ENCODE measurements around the gene ADCY5.

ADCY5 gene

GRCh38 chr3:123424999-123425712, 23.7 kb downstream of the ADCY5 start:
- no peak for FAIRE-seq

DNA sequence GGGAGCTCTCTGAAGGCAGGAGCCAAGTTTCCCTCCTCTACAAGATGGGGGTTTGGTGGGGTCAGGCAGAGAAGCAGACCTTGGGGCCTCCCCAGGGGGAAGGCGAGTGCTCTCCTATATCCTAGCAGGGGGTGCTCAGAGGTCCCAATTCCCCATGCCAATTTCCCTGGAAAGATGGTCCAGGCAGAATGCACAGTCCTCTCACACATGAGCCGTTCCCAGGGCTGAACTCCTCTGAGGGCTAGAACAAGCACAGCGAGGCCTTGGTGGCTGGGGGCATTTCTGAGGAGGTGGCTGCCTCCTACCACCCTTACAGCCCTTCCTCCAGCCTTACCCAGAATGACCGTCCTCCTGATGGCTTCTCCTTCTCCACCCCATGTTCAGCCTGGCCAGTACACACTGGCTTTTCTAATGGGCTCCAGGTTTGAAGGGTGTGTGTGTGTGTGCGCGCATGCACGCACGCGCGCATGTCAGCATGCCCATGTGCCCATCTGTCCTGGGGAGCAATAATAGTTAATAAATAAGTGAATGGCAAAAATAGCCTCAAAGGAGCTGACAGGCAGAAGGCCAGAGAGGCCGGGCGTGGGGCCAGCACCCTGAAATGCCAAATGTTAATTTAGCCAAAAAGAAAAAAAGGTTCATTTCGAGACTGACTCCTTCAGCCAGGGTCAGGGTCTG, 24.4 kb downstream of the ADCY5 start:
- no peak for FAIRE-seq

DNA sequence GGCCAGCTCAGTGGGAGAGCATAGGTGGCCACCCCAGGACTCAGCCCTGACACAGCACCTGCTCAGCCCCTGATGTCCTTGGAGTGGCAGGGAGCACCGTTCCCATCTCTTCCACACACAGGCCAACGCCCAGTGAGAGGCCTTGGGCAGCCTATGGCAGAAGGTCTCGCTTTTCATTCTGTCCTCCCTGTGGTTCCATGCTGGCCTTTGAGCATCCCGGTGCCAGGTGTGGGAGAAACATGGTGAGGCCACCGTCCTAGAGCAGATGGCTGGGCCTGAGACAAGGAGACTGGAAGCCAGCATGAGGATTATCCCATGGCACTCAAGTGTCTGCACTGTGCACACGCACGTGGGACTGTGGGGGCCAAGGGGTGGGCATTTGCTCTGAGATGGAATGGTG, 25.1 kb downstream of the ADCY5 start:
- FAIRE-seq = no peak

GRCh38 chr3:123423031-123423430, 25.9 kb downstream of the ADCY5 start:
- no peak for FAIRE-seq

DNA sequence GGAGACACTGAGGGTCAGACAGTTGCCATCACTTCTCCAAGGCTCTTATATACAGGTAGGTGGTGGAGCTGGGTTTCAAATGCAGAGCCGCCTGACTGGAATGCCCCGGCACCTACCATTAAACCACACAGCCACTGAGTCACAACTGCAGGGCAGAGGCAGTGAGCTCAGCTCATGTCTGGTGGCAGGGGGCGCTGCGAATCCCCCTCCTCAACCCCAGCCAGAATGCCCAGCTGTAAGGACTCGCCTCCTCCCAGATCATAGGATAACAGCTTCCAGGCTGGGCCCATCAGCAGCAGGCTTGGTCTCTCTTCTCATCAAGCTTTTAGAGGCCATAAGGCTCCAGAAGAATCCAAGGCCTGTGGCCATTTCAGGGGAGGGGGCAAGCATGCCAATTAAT, 26.4 kb downstream of the ADCY5 start:
- no peak for FAIRE-seq

DNA sequence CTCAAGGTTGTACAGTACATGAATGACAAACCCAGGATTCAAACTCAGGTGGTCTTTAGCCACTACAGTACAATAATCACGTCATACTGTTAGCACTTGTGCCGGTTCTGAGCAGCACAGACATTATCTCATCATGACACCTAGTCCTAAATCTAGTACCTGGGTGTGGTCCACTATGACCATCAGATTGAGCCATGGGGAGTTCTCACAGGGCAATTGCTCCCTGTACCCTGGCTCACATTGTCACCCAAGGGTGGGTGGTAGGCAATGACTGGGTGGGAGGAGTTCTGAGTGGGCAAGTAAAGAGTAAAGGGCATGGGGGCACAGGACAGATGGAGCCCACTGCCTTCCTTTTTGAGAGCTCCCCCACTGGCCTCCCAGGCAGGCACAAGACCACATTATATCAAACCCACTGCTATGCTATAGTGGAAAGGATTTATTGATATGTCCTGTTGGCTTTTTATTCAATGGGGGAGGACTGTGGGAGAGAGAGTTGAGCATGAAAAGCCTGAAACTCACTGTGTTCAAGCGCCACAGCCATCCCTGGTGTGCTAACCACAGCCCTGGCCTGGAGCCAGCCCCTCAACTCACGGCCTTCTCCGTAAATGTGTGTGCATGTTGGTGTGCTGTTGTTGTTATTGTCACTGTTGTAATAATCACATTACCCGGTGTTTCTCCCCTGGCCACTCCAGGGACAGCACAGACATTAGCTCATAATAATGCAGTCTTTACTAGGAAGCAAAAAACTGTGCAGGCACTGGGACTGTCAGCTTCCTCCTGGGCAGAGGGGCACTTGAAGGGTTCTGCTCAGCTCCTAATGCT, 27.3 kb downstream of the ADCY5 start:
- FAIRE-seq = no peak

GRCh38 chr3:123420416-123420968, 28.4 kb downstream of the ADCY5 start:
- no peak for FAIRE-seq

GRCh38 chr3:123419850-123420297, 29.0 kb downstream of the ADCY5 start:
- no peak for FAIRE-seq

DNA sequence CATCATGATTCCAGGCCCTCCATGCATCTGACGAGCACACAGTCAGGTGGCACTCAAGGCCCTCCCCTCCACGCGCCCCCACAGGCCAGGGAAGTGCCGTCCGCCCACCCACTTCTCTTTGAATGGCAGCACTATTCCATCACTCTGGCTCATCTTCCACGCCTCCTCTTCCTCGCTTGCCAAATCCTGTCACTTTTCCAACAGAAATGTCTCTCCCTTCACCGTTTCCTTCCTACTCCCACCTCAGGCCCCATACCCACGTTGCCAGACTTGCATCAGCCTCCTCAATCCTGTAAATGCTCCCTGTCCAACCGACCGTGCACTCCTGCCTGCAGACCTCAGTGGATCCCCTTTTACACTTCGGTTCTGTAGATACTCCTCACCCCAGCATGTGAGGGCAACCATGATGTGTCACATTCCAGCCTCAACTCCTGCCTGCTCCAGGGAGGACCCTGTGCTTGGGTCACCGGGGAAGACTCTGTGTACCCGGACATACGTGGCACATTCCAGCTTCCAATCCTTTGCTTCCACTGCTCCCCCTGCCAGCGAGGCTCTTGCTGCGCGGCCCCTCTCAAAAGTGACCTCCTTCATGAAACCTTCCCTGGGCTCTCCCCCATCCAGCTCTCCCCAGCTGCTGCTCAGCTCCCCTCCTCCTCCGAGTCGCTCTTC, 29.6 kb downstream of the ADCY5 start:
- FAIRE-seq = no peak

DNA sequence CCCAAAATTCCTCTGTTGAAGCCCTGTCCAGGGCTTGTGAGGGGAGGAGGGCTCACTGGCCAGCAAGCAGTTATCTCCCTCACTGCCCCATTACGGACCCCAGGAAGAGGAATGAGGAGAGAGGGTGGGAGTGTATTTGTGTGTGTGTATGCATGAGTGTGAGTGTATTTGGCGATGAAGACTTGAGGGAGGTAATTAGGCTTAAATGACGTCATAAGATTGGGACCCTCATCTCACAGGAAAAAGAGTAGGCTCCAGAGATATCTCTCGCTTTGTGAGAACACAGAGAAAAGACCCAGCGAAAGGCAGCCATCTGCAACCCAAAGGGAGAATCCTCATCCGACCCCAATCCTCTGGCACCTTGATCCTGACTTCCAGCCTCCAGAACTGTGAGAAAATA, 32.2 kb downstream of the ADCY5 start:
- FAIRE-seq = no peak

DNA sequence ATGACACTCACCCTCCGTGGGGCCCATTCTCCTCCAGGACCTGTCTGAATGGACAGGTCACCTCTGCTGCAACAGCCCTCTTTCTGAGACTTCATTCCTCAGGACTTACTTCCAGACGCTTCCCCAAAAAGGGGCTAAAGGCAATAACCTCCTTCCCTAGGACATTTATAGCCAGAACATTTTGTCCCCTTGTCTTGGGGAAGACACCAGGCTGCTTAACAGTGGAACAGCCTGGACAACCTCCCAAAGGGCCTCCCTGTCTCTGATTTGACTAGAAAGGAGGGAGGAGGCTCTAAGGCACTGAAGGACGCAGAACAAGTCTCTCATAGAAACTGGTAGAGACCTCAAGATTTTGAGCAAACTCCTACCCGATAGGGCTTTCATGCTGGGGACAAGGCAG, 32.7 kb downstream of the ADCY5 start:
- no peak for FAIRE-seq

DNA sequence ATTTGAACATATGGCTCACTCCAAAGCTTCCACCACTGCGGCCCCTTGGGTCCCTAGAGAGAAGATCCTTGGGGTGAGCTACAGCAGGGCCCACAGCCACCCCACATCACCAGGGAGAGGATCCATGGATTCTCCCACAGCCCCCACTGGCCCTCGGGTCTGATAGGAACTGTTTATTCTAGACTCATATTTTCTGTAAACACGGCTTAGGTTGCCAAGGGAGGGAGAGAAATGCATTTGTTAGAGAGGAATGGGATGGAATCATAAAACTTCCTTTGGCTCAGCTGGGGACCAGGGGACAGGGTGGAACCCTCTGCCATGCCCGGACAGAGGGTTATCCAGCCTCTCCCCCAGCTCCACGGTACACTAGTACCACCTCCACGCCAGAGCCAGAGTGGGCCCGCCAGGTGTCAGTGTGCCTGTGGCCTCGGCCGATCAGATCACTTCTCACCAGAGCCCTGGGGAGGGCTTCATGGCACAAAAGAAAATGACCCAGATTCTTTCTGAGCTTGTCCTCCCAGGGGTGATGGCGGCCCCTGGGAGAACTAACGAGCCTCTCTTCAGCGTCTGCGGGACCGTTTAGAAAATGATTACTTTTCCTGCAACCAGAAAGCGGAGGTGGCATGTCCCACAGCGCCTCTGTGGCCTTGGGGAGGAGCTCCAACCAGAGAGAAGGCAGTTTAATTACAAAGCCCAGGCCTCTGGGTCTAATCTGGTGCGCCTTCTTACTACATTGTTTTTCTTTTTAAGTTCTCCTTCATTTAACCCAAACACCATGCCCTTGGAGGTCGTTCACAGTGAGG, 33.7 kb downstream of the ADCY5 start:
- no peak for FAIRE-seq

DNA sequence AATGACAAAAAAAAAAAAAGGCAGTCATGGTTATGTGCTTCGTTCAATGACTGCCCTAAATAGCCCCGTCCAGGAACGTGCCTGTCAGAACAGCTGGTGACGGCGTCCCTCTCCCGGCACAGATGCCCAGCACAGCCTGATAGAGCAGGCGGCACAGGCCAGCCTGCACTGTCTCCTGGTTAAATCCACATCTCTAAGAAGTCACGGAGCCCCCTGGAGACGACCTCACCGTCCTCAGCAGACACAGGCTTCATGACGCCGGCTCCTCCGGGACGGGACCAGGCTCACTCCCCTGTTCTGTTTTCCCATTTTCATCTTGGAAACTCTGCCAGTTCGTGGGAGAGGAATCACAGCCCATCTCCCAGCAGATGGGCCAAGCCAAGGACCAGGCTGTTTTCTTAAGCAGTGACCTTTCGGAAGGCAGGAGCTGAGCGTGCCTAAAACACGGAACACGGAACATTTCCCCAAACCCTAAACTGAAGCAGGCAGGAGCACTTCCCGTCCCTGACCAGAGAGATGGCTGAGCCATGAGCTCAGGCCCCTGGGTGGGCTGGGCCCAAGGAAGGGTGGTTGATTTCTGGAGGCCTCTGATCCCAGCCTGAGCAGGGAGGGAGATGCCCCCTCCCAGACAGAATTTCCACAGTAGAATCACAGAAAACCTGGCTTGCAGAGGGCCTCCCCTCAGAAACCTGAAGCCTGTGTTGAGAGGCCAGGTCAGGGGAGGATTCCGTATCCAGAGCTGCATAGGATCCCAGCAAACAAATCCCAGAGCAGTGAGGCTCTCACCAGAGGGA, 35.9 kb downstream of the ADCY5 start:
- no peak for FAIRE-seq

GRCh38 chr3:123412076-123412475, 36.8 kb downstream of the ADCY5 start:
- no peak for FAIRE-seq

- FAIRE-seq = no peak
Measured at GRCh38 chr3:123411340-123412040, 37.4 kb downstream of the ADCY5 start.

GRCh38 chr3:123410149-123410515, 38.8 kb downstream of the ADCY5 start:
- no peak for FAIRE-seq

DNA sequence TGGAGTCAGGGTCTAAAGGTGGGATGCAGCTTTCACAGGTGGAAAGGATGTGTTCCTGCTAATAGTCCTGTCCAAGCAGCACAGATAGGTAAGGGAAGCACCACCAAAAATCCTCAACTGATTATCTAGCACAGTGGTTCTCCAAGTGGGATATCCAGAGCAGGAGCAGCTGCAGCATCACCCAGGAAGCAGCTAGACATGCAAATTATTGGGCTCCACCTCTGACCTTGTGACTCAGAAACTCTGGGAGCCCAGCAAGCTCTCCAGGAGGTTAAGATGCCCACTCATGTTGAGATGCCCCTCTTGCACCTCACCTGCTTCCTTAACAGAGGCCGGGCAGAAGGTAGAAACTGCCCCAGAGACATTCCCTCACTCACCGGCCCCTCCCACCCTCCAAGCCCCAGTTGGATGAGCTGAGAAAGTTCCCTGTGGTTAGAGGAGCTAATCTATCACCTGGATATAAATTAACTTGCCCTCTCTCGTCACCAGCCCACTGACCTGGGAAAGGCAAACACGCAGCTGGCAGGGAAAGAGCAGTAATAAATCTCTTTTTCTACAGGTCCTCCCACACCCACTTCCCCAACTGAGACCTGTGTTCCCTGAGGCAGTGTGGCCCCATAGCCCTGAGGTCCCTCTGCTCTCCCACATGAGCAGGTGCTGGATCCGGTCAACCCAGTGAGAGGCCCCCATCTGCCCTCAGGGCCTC, 39.3 kb downstream of the ADCY5 start:
- no peak for FAIRE-seq

DNA sequence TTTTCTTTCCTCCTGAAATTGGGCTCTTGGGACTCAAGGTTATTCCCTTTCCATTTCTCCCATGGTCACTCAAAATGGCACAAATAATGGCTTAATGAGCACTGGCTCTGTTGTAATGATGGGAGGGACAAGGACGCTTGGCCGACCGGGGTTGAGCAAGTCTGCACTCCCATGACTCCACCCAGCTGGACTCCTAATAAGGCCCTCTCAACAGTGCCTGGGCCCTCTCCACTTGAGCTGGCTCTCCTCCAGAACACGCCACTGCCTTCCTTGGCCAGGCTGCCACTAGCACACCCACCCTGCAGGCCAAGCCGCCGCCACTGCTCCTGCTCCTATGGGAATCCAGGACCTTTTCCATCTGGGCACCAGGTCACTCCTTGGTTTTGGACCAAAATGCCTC, 42.3 kb downstream of the ADCY5 start:
- FAIRE-seq = no peak

GRCh38 chr3:123405936-123406510, 42.9 kb downstream of the ADCY5 start:
- no peak for FAIRE-seq
